HCT116 (cell line): ENCODE data around the gene TAF4. TPM values are rescaled to one million over a fixed set of nuclear protein-coding genes. Genes with fewer than 3 reads are reported as not detected.

Experiments used
- ATAC-seq: fragments of 200-7000 bp; cut with Tn5 transposase; 2 replicates; pipeline ENCODE4 v1.9.1; 2020; ENCODE audit warnings: mild to moderate bottlenecking, moderate library complexity
- BruUV-seq: library from RNA; stranded (reverse); fragments of 400-500 nt; replicated peaks from 2 replicates; lab custom pipeline; 2021; lab: Mats Ljungman, UMichigan
- CTCF ChIA-PET: fragments of 300-600 bp; sonication (Branson Sonifier 250); formaldehyde crosslinking; loops from one replicate; lab custom pipeline; 2021; ENCODE audit warnings: antibody characterized with exemption; lab: Charles Lee
- POLR2A ChIA-PET: fragments of 300-600, 350-600 bp; sonication (Branson Sonifier 250); formaldehyde crosslinking; loops from one replicate; lab custom pipeline; 2021; ENCODE audit warnings: antibody characterized with exemption; lab: Charles Lee
- RAD21 ChIA-PET, 2 experiments: fragments of 300-600 bp; sonication (Branson Sonifier 250); formaldehyde crosslinking; loops; one replicate each; lab custom pipeline; 2023; ENCODE audit warnings: low total read pairs in 2 of 2; ENCODE audit not compliant: uncharacterized antibody in 2 of 2, unreplicated experiment in 2 of 2, low non-redundant PET in 1 of 2; lab: Charles Lee
- DNase-seq: peaks from one replicate; pipeline ENCODE4 v3.0.0-alpha.2; 2010; ENCODE audit warnings: low read depth, low spot score
- H2AFZ ChIP-seq: fragments of 200-600 bp; shearing (Covaris generic), sonication (generic); 2 replicates; pipeline ENCODE4 v1.6.1; 2017; ENCODE audit warnings: low read depth, mixed run types, mixed read lengths, antibody characterized with exemption, low read length; ENCODE audit not compliant: poor library complexity, severe bottlenecking
- H3K27ac ChIP-seq: 2 replicates; pipeline ENCODE4 v1.5.1; 2012; ENCODE audit warnings: low read depth, low read length
- H3K27me3 ChIP-seq: fragments of 200-600 bp; sonication (generic); 2 replicates; pipeline ENCODE4 v1.6.1; 2016; ENCODE audit warnings: mixed run types, low read length, mixed read lengths; ENCODE audit not compliant: insufficient read depth
- H3K36me3 ChIP-seq, 2 experiments: fragments of 200-500 bp in 1 of 2; fragments of 200-600 bp in 1 of 2; sonication (Bioruptor generic) in 1 of 2; sonication (generic) in 1 of 2; 2 replicates each; pipeline versions ENCODE4 v1.5.1 to v1.6.1; 2014 to 2016; ENCODE audit warnings: low read length in 2 of 2, inconsistent platforms in 1 of 2, mixed read lengths in 1 of 2, mixed run types in 1 of 2; ENCODE audit not compliant: insufficient read depth in 2 of 2, control insufficient read depth in 1 of 2
- H3K4me1 ChIP-seq, 2 experiments: fragments of 200-600 bp in 1 of 2; sonication (generic) in 1 of 2; 2 replicates each; pipeline versions ENCODE4 v1.5.1 to v1.6.1; 2012 to 2017; ENCODE audit warnings: low read length in 2 of 2, inconsistent platforms in 1 of 2, mild to moderate bottlenecking in 1 of 2, mixed read lengths in 1 of 2, mixed run types in 1 of 2, moderate library complexity in 1 of 2; ENCODE audit not compliant: insufficient read depth in 2 of 2, control insufficient read depth in 1 of 2
- H3K4me2 ChIP-seq: fragments of 200-600 bp; sonication (generic); 2 replicates; pipeline ENCODE4 v1.6.1; 2017; ENCODE audit warnings: mixed run types, low read length, mixed read lengths
- H3K4me3 ChIP-seq, 2 experiments: fragments of 200-600 bp in 1 of 2; sonication (generic) in 1 of 2; replicated peaks in 1 of 2; 2 replicates each; pipeline ENCODE4 v1.5.1; 2011 to 2016; ENCODE audit warnings: low read length in 2 of 2, control low read depth in 1 of 2, low read depth in 1 of 2, mild to moderate bottlenecking in 1 of 2, mixed read lengths in 1 of 2, mixed run types in 1 of 2
- H3K79me2 ChIP-seq: fragments of 200-600 bp; sonication (generic); 2 replicates; pipeline ENCODE4 v1.6.1; 2017; ENCODE audit warnings: mild to moderate bottlenecking, mixed run types, low read length, moderate library complexity, mixed read lengths; ENCODE audit not compliant: insufficient read depth
- H3K9ac ChIP-seq: fragments of 200-600 bp; sonication (generic); 2 replicates; pipeline ENCODE4 v1.6.1; 2016; ENCODE audit warnings: low read length, mixed read lengths
- H3K9me2 ChIP-seq: fragments of 200-600 bp; sonication (generic), shearing (Covaris generic); 2 replicates; pipeline ENCODE4 v1.6.1; 2017; ENCODE audit warnings: mixed run types, mild to moderate bottlenecking, moderate library complexity; ENCODE audit not compliant: insufficient read depth
- H3K9me3 ChIP-seq, 2 experiments: fragments of 200-500 bp in 1 of 2; fragments of 200-600 bp in 1 of 2; sonication (Bioruptor generic) in 1 of 2; sonication (generic) in 1 of 2; 2 replicates each; pipeline ENCODE4 v1.6.1; 2014 to 2017; ENCODE audit warnings: low read length in 2 of 2, mixed read lengths in 2 of 2, inconsistent platforms in 1 of 2, low read depth in 1 of 2, mild to moderate bottlenecking in 1 of 2, mixed run types in 1 of 2, moderate library complexity in 1 of 2; ENCODE audit not compliant: control insufficient read depth in 1 of 2, insufficient read depth in 1 of 2
- H4K20me1 ChIP-seq: fragments of 200-600 bp; sonication (generic), shearing (Covaris generic); 2 replicates; pipeline ENCODE4 v1.6.1; 2017; ENCODE audit warnings: mixed run types, mild to moderate bottlenecking, moderate library complexity; ENCODE audit not compliant: insufficient read depth
- CEBPB ChIP-seq: IDR thresholded peaks from 2 replicates; pipeline ENCODE4 v1.6.1; 2012; ENCODE audit warnings: low read depth
- EGR1 ChIP-seq: IDR thresholded peaks from 2 replicates; pipeline ENCODE4 v1.6.1; 2012; ENCODE audit warnings: low read depth
- ELF1 ChIP-seq: IDR thresholded peaks from 2 replicates; pipeline ENCODE4 v1.6.1; 2012; ENCODE audit warnings: low read depth, borderline replicate concordance
- FOSL1 ChIP-seq: IDR thresholded peaks from 2 replicates; pipeline ENCODE4 v1.6.1; 2012; ENCODE audit warnings: low read depth
- JUND ChIP-seq: IDR thresholded peaks from 2 replicates; pipeline ENCODE4 v1.6.1; 2012
- SP1 ChIP-seq: IDR thresholded peaks from 2 replicates; pipeline ENCODE4 v1.6.1; 2012; ENCODE audit warnings: low read depth
- SRF ChIP-seq: IDR thresholded peaks from 2 replicates; pipeline ENCODE4 v1.6.1; 2012; ENCODE audit warnings: low read depth
- TCF7L2 ChIP-seq: IDR thresholded peaks from 2 replicates; pipeline ENCODE4 v1.7.0; 2011; ENCODE audit warnings: borderline replicate concordance, inconsistent platforms; ENCODE audit not compliant: insufficient read depth, insufficient read length; ENCODE audit errors: extremely low read depth
- YY1 ChIP-seq: IDR thresholded peaks from 2 replicates; pipeline ENCODE4 v1.6.1; 2011; ENCODE audit warnings: low read length, low read depth, moderate library complexity, mild to moderate bottlenecking; ENCODE audit not compliant: insufficient replicate concordance; ENCODE audit errors: extremely low read depth
- ZNF274 ChIP-seq: fragments of 200-500 bp; sonication (Bioruptor generic); IDR thresholded peaks from 2 replicates; pipeline ENCODE4 v1.6.1; 2014; ENCODE audit warnings: mild to moderate bottlenecking, low read depth, low read length, inconsistent platforms
- intact Hi-C: fragments of 100-400 bp; cut with micrococcal nuclease; formaldehyde crosslinking; loops from 2 replicates; pipeline ENCODE4 v1.10.0; 2022
- total RNA-seq: library from RNA; stranded (reverse); gene quantifications from one replicate; pipeline ENCODE4 v1.2.1, GENCODE V29; 2021; ENCODE audit not compliant: unreplicated experiment
- TF ChIP-seq, protein P1 (sequence below): IDR thresholded peaks from 2 replicates; pipeline ENCODE4 v1.6.1; 2012; ENCODE audit warnings: low read depth
- TF ChIP-seq, protein P2 (sequence below): IDR thresholded peaks from 2 replicates; pipeline ENCODE4 v1.6.1; 2012

TAF4 gene
- total RNA-seq, 1 experiment from 2014 or later, result 26.8 TPM

DNA sequence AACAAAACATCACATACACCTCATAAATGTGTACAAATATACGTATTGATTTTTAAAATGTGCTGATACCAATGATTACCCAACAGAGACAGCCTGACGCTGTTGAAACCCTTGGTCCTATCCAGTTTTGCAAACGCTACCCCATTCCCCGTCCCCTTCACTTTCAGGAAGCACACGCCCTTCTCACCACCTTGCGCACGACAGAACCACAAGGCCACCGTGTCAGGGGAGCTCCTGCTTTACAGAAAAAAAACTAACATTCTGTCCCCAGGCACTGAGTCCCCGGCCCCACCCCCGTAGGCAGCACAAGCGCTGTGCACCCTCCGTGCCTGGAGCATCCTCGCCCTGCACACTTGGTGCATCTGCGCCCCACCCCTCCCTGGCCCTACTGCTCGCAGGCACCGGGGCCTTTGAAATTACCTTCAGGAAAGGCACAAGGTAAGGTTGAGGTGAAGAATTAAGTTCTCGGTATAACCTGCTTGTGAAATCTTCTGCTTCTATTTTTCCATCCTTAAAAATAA, 58.5 kb downstream of the TAF4 start:
- Histone ChIP-seq H3K27me3 (no peaks in the 10 kb centered on the region), H3K9me3 (no peaks in the 10 kb centered on the region), H3K27ac (no peak overlapping the region), H3K9me2 (no peaks in the 10 kb centered on the region), H3K36me3 (peaks cover 35 to 42% of the 10 kb centered on the region in 2 experiments; a peak in 3 of 4 replicates), H3K79me2 (peaks cover 5% of the 10 kb centered on the region; the same call in 1 of the 2 replicates), H3K4me3 (no peak overlapping the region), H4K20me1 (no peaks in the 10 kb centered on the region), H3K9ac (no peak overlapping the region), H3K4me2 (no peak overlapping the region), H2AFZ (no peak overlapping the region), H3K4me1 (no peaks in the 10 kb centered on the region)
- ChIA-PET RAD21 (no interaction called here), CTCF (no interaction called here), POLR2A (no interaction called here)
- intact Hi-C loops, result no loop called here
- no TSS peak for BruUV-seq
- TF ChIP-seq, protein P1, sequence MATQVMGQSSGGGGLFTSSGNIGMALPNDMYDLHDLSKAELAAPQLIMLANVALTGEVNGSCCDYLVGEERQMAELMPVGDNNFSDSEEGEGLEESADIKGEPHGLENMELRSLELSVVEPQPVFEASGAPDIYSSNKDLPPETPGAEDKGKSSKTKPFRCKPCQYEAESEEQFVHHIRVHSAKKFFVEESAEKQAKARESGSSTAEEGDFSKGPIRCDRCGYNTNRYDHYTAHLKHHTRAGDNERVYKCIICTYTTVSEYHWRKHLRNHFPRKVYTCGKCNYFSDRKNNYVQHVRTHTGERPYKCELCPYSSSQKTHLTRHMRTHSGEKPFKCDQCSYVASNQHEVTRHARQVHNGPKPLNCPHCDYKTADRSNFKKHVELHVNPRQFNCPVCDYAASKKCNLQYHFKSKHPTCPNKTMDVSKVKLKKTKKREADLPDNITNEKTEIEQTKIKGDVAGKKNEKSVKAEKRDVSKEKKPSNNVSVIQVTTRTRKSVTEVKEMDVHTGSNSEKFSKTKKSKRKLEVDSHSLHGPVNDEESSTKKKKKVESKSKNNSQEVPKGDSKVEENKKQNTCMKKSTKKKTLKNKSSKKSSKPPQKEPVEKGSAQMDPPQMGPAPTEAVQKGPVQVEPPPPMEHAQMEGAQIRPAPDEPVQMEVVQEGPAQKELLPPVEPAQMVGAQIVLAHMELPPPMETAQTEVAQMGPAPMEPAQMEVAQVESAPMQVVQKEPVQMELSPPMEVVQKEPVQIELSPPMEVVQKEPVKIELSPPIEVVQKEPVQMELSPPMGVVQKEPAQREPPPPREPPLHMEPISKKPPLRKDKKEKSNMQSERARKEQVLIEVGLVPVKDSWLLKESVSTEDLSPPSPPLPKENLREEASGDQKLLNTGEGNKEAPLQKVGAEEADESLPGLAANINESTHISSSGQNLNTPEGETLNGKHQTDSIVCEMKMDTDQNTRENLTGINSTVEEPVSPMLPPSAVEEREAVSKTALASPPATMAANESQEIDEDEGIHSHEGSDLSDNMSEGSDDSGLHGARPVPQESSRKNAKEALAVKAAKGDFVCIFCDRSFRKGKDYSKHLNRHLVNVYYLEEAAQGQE, result no peak
- ATAC-seq, result no peak
- DNase-seq, result no peak

DNA sequence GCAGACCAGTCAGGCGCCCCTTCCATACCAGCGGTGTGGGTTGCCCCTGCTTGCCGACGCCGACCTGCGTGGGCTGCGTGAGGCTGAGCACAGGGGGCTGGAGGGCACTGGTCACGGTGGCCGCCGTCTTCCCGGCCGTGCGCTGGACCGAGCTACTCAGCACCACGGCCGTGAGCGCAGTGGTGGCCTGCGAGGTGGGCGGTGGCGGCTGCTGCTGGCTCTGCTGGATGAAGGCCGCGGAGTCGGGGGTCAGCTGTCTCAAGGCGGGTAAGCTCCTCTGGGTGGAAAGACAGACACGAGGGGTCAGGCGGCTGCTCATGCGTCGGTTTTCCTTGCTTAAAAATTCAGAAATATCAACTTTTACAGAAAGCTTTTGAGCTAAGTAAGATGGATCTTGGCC, 59.2 kb downstream of the TAF4 start:
- RAD21 ChIA-PET, result no interaction called here
- no peak overlapping the region for H3K4me3 ChIP-seq
- CTCF ChIA-PET, result no interaction called here
- no peaks in the 10 kb centered on the region for H3K9me2 ChIP-seq
- H3K36me3 ChIP-seq, result peaks cover 41 to 45% of the 10 kb centered on the region in 2 experiments; a peak in 3 of 4 replicates
- no peak for ATAC-seq
- TF ChIP-seq CEBPB (no peak), YY1 (no peak), EGR1 (no peak), SP1 (no peak), SRF (no peak), FOSL1 (no peak), ELF1 (no peak), JUND (no peak), TCF7L2 (no peak), ZNF274 (no peak)
- TF ChIP-seq, protein P2, sequence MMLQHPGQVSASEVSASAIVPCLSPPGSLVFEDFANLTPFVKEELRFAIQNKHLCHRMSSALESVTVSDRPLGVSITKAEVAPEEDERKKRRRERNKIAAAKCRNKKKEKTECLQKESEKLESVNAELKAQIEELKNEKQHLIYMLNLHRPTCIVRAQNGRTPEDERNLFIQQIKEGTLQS, result no peak
- TF ChIP-seq, protein P1, result no peak
- TF ChIP-seq, all 23 proteins: peak for 0
- Histone ChIP-seq H3K4me2 (no peak overlapping the region), H2AFZ (no peak overlapping the region), H3K4me1 (no peaks in the 10 kb centered on the region), H3K9ac (no peak overlapping the region), H3K79me2 (peaks cover 5% of the 10 kb centered on the region; the same call in 1 of the 2 replicates), H3K27ac (no peak overlapping the region), H3K27me3 (no peaks in the 10 kb centered on the region), H3K9me3 (no peaks in the 10 kb centered on the region), H4K20me1 (no peaks in the 10 kb centered on the region)
- POLR2A ChIA-PET, result no interaction called here
- intact Hi-C loops, result no loop called here
- no TSS peak for BruUV-seq
- DNase-seq, result no peak
